Parathyroid adenoma (tissue), 2 donors: ENCODE results near the gene ALPL.

Experiments used
- H2AFZ ChIP-seq: fragments of 300-600 bp; sonication (generic); one replicate; pipeline ENCODE4 v1.7.0; 2017; ENCODE audit warnings: antibody characterized with exemption, mild to moderate bottlenecking
- H3K27ac ChIP-seq: fragments of 300-600 bp; sonication (generic); one replicate; pipeline ENCODE4 v1.7.0; 2017
- H3K27me3 ChIP-seq: fragments of 300-600 bp; sonication (generic); one replicate; pipeline ENCODE4 v1.7.0; 2017; ENCODE audit warnings: low read length; ENCODE audit not compliant: control insufficient read depth, insufficient read depth
- H3K36me3 ChIP-seq: fragments of 300-600 bp; sonication (generic); one replicate; pipeline ENCODE4 v1.7.0; 2017; ENCODE audit warnings: low read length; ENCODE audit not compliant: control insufficient read depth, insufficient read depth
- H3K4me1 ChIP-seq: fragments of 300-600 bp; sonication (generic); one replicate; pipeline ENCODE4 v1.7.0; 2017; ENCODE audit warnings: control low read depth
- H3K4me2 ChIP-seq: fragments of 300-600 bp; sonication (generic); one replicate; pipeline ENCODE4 v1.7.0; 2017; ENCODE audit warnings: low read length
- H3K4me3 ChIP-seq: fragments of 300-600 bp; sonication (generic); one replicate; pipeline ENCODE4 v1.7.0; 2017; ENCODE audit warnings: low read depth, low read length
- H3K79me2 ChIP-seq: fragments of 300-600 bp; sonication (generic); one replicate; pipeline ENCODE4 v1.7.0; 2017; ENCODE audit warnings: control low read depth
- H3K9ac ChIP-seq: fragments of 300-600 bp; sonication (generic); one replicate; pipeline ENCODE4 v1.7.0; 2017; ENCODE audit warnings: mild to moderate bottlenecking
- H3K9me3 ChIP-seq: fragments of 300-600 bp; sonication (generic); one replicate; pipeline ENCODE4 v1.7.0; 2017; ENCODE audit warnings: low read length; ENCODE audit not compliant: control insufficient read depth
- TF ChIP-seq, protein P1 (sequence below): fragments of 300-600 bp; sonication (generic); IDR thresholded peaks from one replicate; pipeline ENCODE4 v1.7.0; 2017; ENCODE audit warnings: antibody characterized with exemption, mild to moderate bottlenecking
- donor health status: primary hyperparathyroidism.

ALPL gene

DNA sequence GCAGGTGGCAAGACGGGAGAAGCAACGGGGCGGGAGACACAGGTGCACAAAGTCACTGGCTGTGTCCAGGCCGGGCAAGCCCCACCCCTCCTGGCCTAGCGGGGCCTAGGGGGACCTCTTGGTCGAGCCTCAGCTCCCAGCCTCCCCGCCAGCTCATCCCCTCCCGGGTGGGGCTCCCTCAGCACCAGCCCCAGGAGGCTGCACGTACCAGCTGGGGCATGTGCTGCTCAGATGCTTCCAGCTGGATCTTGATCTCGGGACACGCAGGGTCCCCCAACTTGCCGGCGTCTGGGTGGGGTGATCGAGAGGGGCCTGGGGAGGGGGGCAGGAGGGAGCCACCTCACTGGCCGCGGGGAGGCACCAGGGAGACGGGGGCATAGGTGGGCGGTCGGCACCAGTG, 88.5 kb downstream of the ALPL start:
- Histone ChIP-seq H3K4me1 (no peaks in the 10 kb centered on the region), H3K4me2 (no peak overlapping the region), H3K27ac (no peak overlapping the region), H3K4me3 (no peak overlapping the region), H3K9me3 (no peaks in the 10 kb centered on the region), H3K9ac (no peak overlapping the region), H3K27me3 (no peaks in the 10 kb centered on the region), H3K36me3 (no peaks in the 10 kb centered on the region), H2AFZ (no peak overlapping the region), H3K79me2 (no peaks in the 10 kb centered on the region)
- TF ChIP-seq, protein P1, sequence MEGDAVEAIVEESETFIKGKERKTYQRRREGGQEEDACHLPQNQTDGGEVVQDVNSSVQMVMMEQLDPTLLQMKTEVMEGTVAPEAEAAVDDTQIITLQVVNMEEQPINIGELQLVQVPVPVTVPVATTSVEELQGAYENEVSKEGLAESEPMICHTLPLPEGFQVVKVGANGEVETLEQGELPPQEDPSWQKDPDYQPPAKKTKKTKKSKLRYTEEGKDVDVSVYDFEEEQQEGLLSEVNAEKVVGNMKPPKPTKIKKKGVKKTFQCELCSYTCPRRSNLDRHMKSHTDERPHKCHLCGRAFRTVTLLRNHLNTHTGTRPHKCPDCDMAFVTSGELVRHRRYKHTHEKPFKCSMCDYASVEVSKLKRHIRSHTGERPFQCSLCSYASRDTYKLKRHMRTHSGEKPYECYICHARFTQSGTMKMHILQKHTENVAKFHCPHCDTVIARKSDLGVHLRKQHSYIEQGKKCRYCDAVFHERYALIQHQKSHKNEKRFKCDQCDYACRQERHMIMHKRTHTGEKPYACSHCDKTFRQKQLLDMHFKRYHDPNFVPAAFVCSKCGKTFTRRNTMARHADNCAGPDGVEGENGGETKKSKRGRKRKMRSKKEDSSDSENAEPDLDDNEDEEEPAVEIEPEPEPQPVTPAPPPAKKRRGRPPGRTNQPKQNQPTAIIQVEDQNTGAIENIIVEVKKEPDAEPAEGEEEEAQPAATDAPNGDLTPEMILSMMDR = no peak

DNA sequence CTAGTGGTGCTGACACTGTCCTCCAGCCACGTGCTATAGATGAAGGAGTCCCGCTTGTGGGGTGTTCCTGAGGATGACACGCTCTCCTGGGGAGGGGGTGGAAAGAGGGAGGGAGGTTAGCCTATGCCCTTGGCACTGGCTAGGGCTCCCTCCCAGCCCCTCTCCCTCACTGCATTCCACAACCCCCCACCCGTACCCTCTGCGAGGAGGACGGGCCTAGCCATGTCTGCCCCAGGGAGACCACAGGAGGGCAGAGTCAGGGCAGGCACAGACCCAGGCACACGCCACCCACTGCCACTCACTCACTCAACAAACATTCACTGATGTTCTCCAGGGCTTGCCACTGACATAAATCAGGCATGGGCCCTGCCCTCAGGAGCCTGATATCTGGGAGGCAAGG, 89.2 kb downstream of the ALPL start:
- H3K79me2 ChIP-seq = no peaks in the 10 kb centered on the region
- no peaks in the 10 kb centered on the region for H3K9me3 ChIP-seq
- H3K4me2 ChIP-seq = no peak overlapping the region
- no peak overlapping the region for H3K9ac ChIP-seq
- H3K27ac ChIP-seq = no peak overlapping the region
- H3K36me3 ChIP-seq = no peaks in the 10 kb centered on the region
- TF ChIP-seq, protein P1 = no peak
- no peaks in the 10 kb centered on the region for H3K4me1 ChIP-seq
- H3K27me3 ChIP-seq = no peaks in the 10 kb centered on the region
- H3K4me3 ChIP-seq = no peak overlapping the region
- H2AFZ ChIP-seq = no peak overlapping the region

DNA sequence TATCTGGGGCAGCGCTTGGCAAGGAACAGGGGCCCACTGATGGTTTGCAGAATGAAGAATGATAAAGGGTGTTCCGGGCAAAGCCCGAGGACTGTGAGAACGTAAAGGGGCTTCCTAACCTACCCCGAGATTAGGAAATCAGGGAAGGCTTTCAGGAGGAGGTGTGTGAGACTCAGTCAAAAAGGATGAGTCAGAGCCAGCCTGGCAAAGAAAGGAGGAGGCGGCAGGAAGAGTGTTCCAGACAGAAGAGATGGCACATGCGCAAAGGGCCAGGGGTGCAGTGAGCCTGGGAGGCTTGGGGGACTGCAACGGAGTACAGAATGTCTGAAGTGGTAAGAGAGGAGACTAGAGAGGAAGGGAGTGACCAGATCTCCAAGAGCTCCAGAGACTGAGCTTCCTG, 89.7 kb downstream of the ALPL start:
- H3K36me3 ChIP-seq = no peaks in the 10 kb centered on the region
- H3K4me2 ChIP-seq = no peak overlapping the region
- no peaks in the 10 kb centered on the region for H3K9me3 ChIP-seq
- no peak overlapping the region for H3K9ac ChIP-seq
- TF ChIP-seq, protein P1 = no peak
- H2AFZ ChIP-seq = no peak overlapping the region
- H3K4me3 ChIP-seq = no peak overlapping the region
- H3K4me1 ChIP-seq = no peaks in the 10 kb centered on the region
- H3K27me3 ChIP-seq = no peaks in the 10 kb centered on the region
- H3K27ac ChIP-seq = no peak overlapping the region
- H3K79me2 ChIP-seq = no peaks in the 10 kb centered on the region

DNA sequence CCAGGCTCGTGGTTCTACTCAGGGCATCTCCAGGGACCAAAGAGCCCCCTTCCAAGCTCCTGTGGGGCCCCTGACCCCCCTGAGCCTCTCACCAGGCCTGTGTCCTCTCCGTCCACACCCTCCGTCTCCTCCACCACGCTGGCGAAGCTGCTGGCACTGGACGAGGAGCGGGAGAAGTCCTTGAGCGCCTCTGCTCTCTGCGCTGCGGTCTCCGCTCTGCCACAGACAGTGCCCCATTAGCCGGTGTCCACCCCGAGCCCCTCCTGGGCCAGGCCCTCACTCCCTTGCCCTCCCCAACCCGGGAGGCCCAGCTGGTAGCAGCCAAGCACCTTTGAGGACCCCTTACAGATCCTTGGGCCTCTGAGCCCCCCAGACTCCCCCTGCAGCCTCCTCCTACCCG, 90.2 kb downstream of the ALPL start:
- no peak overlapping the region for H3K4me3 ChIP-seq
- no peak overlapping the region for H3K4me2 ChIP-seq
- H3K4me1 ChIP-seq = no peaks in the 10 kb centered on the region
- H3K9ac ChIP-seq = no peak overlapping the region
- H3K9me3 ChIP-seq = no peaks in the 10 kb centered on the region
- H3K79me2 ChIP-seq = no peaks in the 10 kb centered on the region
- no peaks in the 10 kb centered on the region for H3K27me3 ChIP-seq
- TF ChIP-seq, protein P1 = no peak
- H3K27ac ChIP-seq = no peak overlapping the region
- H2AFZ ChIP-seq = no peak overlapping the region
- no peaks in the 10 kb centered on the region for H3K36me3 ChIP-seq

GRCh38 chr1:21601278-21602048, 92.2 kb downstream of the ALPL start:
- Histone ChIP-seq H3K4me1 (no peaks in the 10 kb centered on the region), H3K79me2 (no peaks in the 10 kb centered on the region), H3K4me3 (no peak overlapping the region), H3K27ac (no peak overlapping the region), H2AFZ (no peak overlapping the region), H3K9me3 (no peaks in the 10 kb centered on the region), H3K9ac (no peak overlapping the region), H3K36me3 (no peaks in the 10 kb centered on the region), H3K4me2 (no peak overlapping the region), H3K27me3 (no peaks in the 10 kb centered on the region)
- TF ChIP-seq, protein P1 = no peak
